ENCODE data around the gene SOX9. TPM values are rescaled to one million over a fixed set of nuclear protein-coding genes. Genes with fewer than 3 reads are reported as not detected.
A peak's percentile ranks its signal among the peaks of the same experiment; 100 is the strongest.

The SOX9 gene
- total and polyA plus RNA-seq, 2 of the 8 experiments (the other 6 are each of a cell fraction or from before 2014, with no cell fraction given): 1.9 to 4.9 TPM

DNA sequence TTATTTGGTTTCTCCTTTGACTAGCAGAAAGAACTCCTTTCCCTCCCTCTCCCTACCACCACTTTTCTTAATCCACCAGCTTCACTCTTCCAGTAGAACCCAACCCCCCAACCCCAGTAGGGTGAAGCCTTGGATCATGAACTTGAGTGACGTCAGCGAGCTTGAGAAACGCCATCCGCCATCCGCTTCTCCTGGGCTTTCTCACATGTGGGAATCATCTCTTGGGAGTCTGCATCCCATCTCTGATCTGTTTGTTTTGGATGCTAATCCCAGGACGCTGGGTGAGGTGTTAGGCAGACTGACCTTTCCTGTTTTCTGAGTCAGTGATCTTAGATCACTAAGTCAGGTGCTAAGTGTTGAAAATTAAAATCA is 16.0 kb upstream of the SOX9 start:
- Histone ChIP-seq H2BK5ac (ENCODE audit: low read depth, low read length) (no peak overlapping the region), H3K23ac (ENCODE audit: insufficient read length) (no peak overlapping the region), H3K9me3 (ENCODE audit: insufficient read depth in 2 of 2, low read depth in 1 of 2, low read length in 1 of 2) (no peaks in the 10 kb centered on the region), H3K27me3 (replicated peaks in 1 of 4; ENCODE audit: control insufficient read depth in 3 of 4, extremely low read depth in 1 of 4, insufficient read depth in 3 of 4, low read length in 3 of 4) (no peaks in the 10 kb centered on the region; a peak in 1 of 7 replicates), H3K56ac (replicated peaks; ENCODE audit: insufficient read length, low read depth, low read length) (no peak overlapping the region), H4K91ac (replicated peaks; ENCODE audit: insufficient read length, low read length) (no peak overlapping the region), H2BK120ac (replicated peaks; ENCODE audit: low read depth, low read length) (no peak overlapping the region), H3K4me3 (ENCODE audit: extremely low read depth in 1 of 4, insufficient read depth in 2 of 4, low read depth in 3 of 4, low read length in 4 of 4) (no peak overlapping the region), H2AK5ac (ENCODE audit: low read depth, low read length) (peak overlapping the region; percentile 60; the same call in 1 of the 2 replicates), H2BK15ac (ENCODE audit: low read length) (0 out of 2 replicates have a peak overlapping the region, but pooled peaks have one; percentile 19), H3K79me2 (ENCODE audit: control insufficient read depth in 1 of 2, insufficient read depth in 2 of 2, low read length in 2 of 2) (no peaks in the 10 kb centered on the region), H3K4me1 (replicated peaks in 1 of 4; ENCODE audit: control insufficient read depth in 3 of 4, insufficient read depth in 4 of 4, low read length in 3 of 4) (peaks cover 7 to 18% (median 15%) of the 10 kb centered on the region in 4 experiments; a peak in 5 of 7 replicates), H4K5ac (ENCODE audit: insufficient read length, low read depth, low read length) (no peak overlapping the region), H4K20me1 (replicated peaks in 1 of 2; ENCODE audit: control insufficient read depth in 1 of 2, insufficient read depth in 2 of 2, low read length in 2 of 2) (no peaks in the 10 kb centered on the region), H2AFZ (ENCODE audit: low read length) (no peak overlapping the region), H3K36me3 (ENCODE audit: control insufficient read depth in 2 of 4, insufficient read depth in 4 of 4, low read length in 3 of 4) (no peaks in the 10 kb centered on the region), H3K79me1 (ENCODE audit: low read depth, low read length) (no peaks in the 10 kb centered on the region), H3K9ac (replicated peaks in 1 of 4; ENCODE audit: extremely low read depth in 1 of 4, low read depth in 3 of 4, low read length in 3 of 4) (no peak overlapping the region), H4K8ac (ENCODE audit: extremely low read depth, insufficient read depth, low read length) (no peak overlapping the region), H3K23me2 (ENCODE audit: low read depth, low read length) (no peaks in the 10 kb centered on the region), H3K4ac (replicated peaks; ENCODE audit: insufficient read length, low read depth, low read length) (no peak overlapping the region), H3K18ac (ENCODE audit: extremely low read depth, low read length) (peak overlapping the region; percentile 41; the same call in 1 of the 2 replicates), H3K27ac (ENCODE audit: low read depth, low read length) (no peak overlapping the region), H2BK20ac (ENCODE audit: low read length) (no peak overlapping the region), H2BK12ac (ENCODE audit: low read depth, low read length) (no peak overlapping the region), H3K4me2 (ENCODE audit: insufficient read depth in 1 of 2, low read depth in 2 of 2, low read length in 2 of 2) (no peak overlapping the region), H3K14ac (ENCODE audit: insufficient read length) (no peak overlapping the region)
- CTCF ChIA-PET (ENCODE audit: partially characterized antibody): interaction anchor here (1.0 to 1.2 kb wide), 2 partner anchors 12 to 137 kb away, joined by 3 to 4 read pairs; no protein-coding TSS in a partner anchor
- FAIRE-seq (no peak), DNase-seq (ENCODE audit: low read depth in 1 of 2, low spot score in 2 of 2) (no peak)
- 87% methylated on average over 6 of the region's 6 CpGs; no CpG with 5 or more reads in 1 of the 2 experiments for WGBS, 2 experiments (ENCODE audit: extremely low coverage in 1 of 2, insufficient coverage in 1 of 2, insufficient read length in 1 of 2, insufficient replicate concordance in 2 of 2, low coverage in 1 of 2, low lambda C conversion rate in 2 of 2, missing lambda C conversion rate in 1 of 2)
- POLR2A ChIA-PET (ENCODE audit: partially characterized antibody): interaction anchor here (2.5 kb wide), 1 partner anchor 16 kb away, joined by 6 read pairs; the partner anchor contains the start of gene SOX9
- TF ChIP-seq EGR1 (IDR thresholded peaks at IDR 0.05; ENCODE audit: borderline replicate concordance, low read depth, low read length): no peak
- no peak for TF ChIP-seq TAF1 (IDR thresholded peaks at IDR 0.05; ENCODE audit: low read depth, low read length)
- TF ChIP-seq POU5F1 (IDR thresholded peaks at IDR 0.05; ENCODE audit: low read depth, low read length): no peak
- TF ChIP-seq MAFK (IDR thresholded peaks at IDR 0.05; ENCODE audit: low read depth, low read length): no peak
- no peak for TF ChIP-seq BCL11A (IDR thresholded peaks at IDR 0.05; ENCODE audit: low read depth in 2 of 2, low read length in 2 of 2)
- no peak for TF ChIP-seq NANOG (IDR thresholded peaks at IDR 0.05; ENCODE audit: insufficient read depth, low read depth, low read length, poor library complexity, severe bottlenecking)
- no peak for TF ChIP-seq SIX5 (IDR thresholded peaks at IDR 0.05; ENCODE audit: low read depth, low read length)
- TF ChIP-seq CHD2 (IDR thresholded peaks at IDR 0.05; ENCODE audit: low read length): no peak
- TF ChIP-seq, protein P1, sequence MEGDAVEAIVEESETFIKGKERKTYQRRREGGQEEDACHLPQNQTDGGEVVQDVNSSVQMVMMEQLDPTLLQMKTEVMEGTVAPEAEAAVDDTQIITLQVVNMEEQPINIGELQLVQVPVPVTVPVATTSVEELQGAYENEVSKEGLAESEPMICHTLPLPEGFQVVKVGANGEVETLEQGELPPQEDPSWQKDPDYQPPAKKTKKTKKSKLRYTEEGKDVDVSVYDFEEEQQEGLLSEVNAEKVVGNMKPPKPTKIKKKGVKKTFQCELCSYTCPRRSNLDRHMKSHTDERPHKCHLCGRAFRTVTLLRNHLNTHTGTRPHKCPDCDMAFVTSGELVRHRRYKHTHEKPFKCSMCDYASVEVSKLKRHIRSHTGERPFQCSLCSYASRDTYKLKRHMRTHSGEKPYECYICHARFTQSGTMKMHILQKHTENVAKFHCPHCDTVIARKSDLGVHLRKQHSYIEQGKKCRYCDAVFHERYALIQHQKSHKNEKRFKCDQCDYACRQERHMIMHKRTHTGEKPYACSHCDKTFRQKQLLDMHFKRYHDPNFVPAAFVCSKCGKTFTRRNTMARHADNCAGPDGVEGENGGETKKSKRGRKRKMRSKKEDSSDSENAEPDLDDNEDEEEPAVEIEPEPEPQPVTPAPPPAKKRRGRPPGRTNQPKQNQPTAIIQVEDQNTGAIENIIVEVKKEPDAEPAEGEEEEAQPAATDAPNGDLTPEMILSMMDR (IDR thresholded peaks at IDR 0.05; ENCODE audit: control extremely low read depth in 1 of 3, insufficient read depth in 1 of 3, low read depth in 1 of 3, low read length in 3 of 3): no peak
- TF ChIP-seq SUZ12 (IDR thresholded peaks at IDR 0.05; ENCODE audit: low read length): no peak
- TF ChIP-seq, protein P2, sequence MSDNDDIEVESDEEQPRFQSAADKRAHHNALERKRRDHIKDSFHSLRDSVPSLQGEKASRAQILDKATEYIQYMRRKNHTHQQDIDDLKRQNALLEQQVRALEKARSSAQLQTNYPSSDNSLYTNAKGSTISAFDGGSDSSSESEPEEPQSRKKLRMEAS (IDR thresholded peaks at IDR 0.05): no peak
- no peak for TF ChIP-seq RXRA (IDR thresholded peaks at IDR 0.05; ENCODE audit: insufficient read depth, low read depth, low read length)
